IMR-90 (cell line): Measurements from ENCODE around the gene TNS1. TPM values are rescaled to one million over a fixed set of nuclear protein-coding genes. Genes with fewer than 3 reads are reported as not detected.
A peak's percentile ranks its signal among the peaks of the same experiment; 100 is the strongest.

Experiments used
- ATAC-seq: fragments of 200-7000 bp; cut with Tn5 transposase; 2 replicates; pipeline ENCODE4 v1.9.1; 2020; ENCODE audit warnings: low read depth, mild to moderate bottlenecking, moderate library complexity
- BruUV-seq: library from RNA; stranded (reverse); fragments of 400-500 nt; replicated peaks from 2 replicates; lab custom pipeline; 2021; lab: Mats Ljungman, UMichigan
- CTCF ChIA-PET: fragments of 300-600 bp; formaldehyde crosslinking; extraction: SDS; loops from one replicate; lab custom pipeline; 2021; ENCODE audit warnings: antibody characterized with exemption; lab: Yijun Ruan, JAX
- POLR2A ChIA-PET: fragments of 300-600 bp; sonication (Branson Sonifier 250); formaldehyde crosslinking; loops from one replicate; lab custom pipeline; 2022; ENCODE audit warnings: antibody characterized with exemption; ENCODE audit not compliant: unreplicated experiment; lab: Charles Lee
- DNase-seq: peaks from one replicate; pipeline ENCODE4 v3.0.0; 2013
- H2AFZ ChIP-seq: replicated peaks from 2 replicates; pipeline ENCODE3; 2013; ENCODE audit warnings: low read length, mild to moderate bottlenecking; ENCODE audit not compliant: poor library complexity
- H2AK5ac ChIP-seq: 2 replicates; pipeline ENCODE4 v1.6.1; 2013; ENCODE audit warnings: low read depth, low read length, inconsistent platforms
- H2AK9ac ChIP-seq: replicated peaks from 2 replicates; pipeline ENCODE3; 2013; ENCODE audit warnings: mild to moderate bottlenecking, low read depth, low read length, moderate library complexity; ENCODE audit not compliant: poor library complexity
- H2BK120ac ChIP-seq: 2 replicates; pipeline ENCODE4 v1.6.1; 2013; ENCODE audit warnings: low read depth, low read length, inconsistent platforms
- H2BK15ac ChIP-seq: 3 replicates; pipeline ENCODE4 v1.6.1; 2013; ENCODE audit warnings: low read depth, low read length, inconsistent platforms
- H2BK20ac ChIP-seq: 2 replicates; pipeline ENCODE4 v1.6.1; 2013; ENCODE audit warnings: low read depth, mild to moderate bottlenecking, inconsistent platforms, low read length, moderate library complexity
- H2BK5ac ChIP-seq: 2 replicates; pipeline ENCODE4 v1.6.1; 2013; ENCODE audit warnings: mild to moderate bottlenecking, low read depth, low read length, inconsistent platforms; ENCODE audit not compliant: poor library complexity, severe bottlenecking
- H3K14ac ChIP-seq: replicated peaks from 2 replicates; pipeline ENCODE4 v1.6.1; 2013; ENCODE audit warnings: low read depth, low read length, inconsistent platforms
- H3K18ac ChIP-seq: 2 replicates; pipeline ENCODE4 v1.6.1; 2013; ENCODE audit warnings: low read depth, low read length, control low read depth
- H3K23ac ChIP-seq: 2 replicates; pipeline ENCODE4 v1.6.1; 2013; ENCODE audit warnings: low read depth, low read length, inconsistent platforms
- H3K27ac ChIP-seq: 2 replicates; pipeline ENCODE4 v1.5.1; 2013; ENCODE audit warnings: mild to moderate bottlenecking, control low read depth, low read length; ENCODE audit not compliant: insufficient read depth
- H3K27me3 ChIP-seq: 2 replicates; pipeline ENCODE4 v1.6.1; 2013; ENCODE audit warnings: low read length; ENCODE audit not compliant: control insufficient read depth, insufficient read depth
- H3K36me3 ChIP-seq: 2 replicates; pipeline ENCODE4 v1.6.1; 2013; ENCODE audit warnings: low read length, mixed read lengths; ENCODE audit not compliant: control insufficient read depth, insufficient read depth
- H3K4ac ChIP-seq: 2 replicates; pipeline ENCODE4 v1.6.1; 2013; ENCODE audit warnings: low read depth, low read length, inconsistent platforms
- H3K4me1 ChIP-seq: 2 replicates; pipeline ENCODE4 v1.6.1; 2013; ENCODE audit warnings: low read length, mixed read lengths; ENCODE audit not compliant: control insufficient read depth, insufficient read depth
- H3K4me2 ChIP-seq: 2 replicates; pipeline ENCODE4 v1.6.1; 2013; ENCODE audit warnings: low read depth, mild to moderate bottlenecking, control low read depth, low read length, moderate library complexity
- H3K4me3 ChIP-seq: 2 replicates; pipeline ENCODE4 v1.5.1; 2013; ENCODE audit warnings: low read depth, mild to moderate bottlenecking, control low read depth, low read length, moderate library complexity; ENCODE audit not compliant: insufficient read depth
- H3K56ac ChIP-seq: 2 replicates; pipeline ENCODE4 v1.6.1; 2013; ENCODE audit warnings: low read length, inconsistent platforms; ENCODE audit not compliant: insufficient read depth; ENCODE audit errors: extremely low read depth
- H3K79me1 ChIP-seq, 2 experiments: 2 replicates each; pipeline ENCODE4 v1.6.1; 2013; ENCODE audit warnings: low read length in 2 of 2, inconsistent platforms in 1 of 2, low read depth in 1 of 2
- H3K9ac ChIP-seq: 2 replicates; pipeline ENCODE4 v1.6.1; 2013; ENCODE audit warnings: low read depth, low read length, control low read depth
- H3K9me1 ChIP-seq: 2 replicates; pipeline ENCODE4 v1.6.1; 2013; ENCODE audit warnings: low read length, inconsistent platforms; ENCODE audit not compliant: insufficient read depth
- H3K9me3 ChIP-seq: 2 replicates; pipeline ENCODE4 v1.6.1; 2013; ENCODE audit warnings: low read length; ENCODE audit not compliant: control insufficient read depth, insufficient read depth
- H4K20me1 ChIP-seq: 2 replicates; pipeline ENCODE4 v1.6.1; 2013; ENCODE audit warnings: low read length, inconsistent platforms; ENCODE audit not compliant: insufficient read depth
- H4K5ac ChIP-seq: 2 replicates; pipeline ENCODE4 v1.6.1; 2013; ENCODE audit warnings: mild to moderate bottlenecking, low read depth, low read length, control low read depth
- H4K8ac ChIP-seq, 2 experiments: 2 replicates each; pipeline ENCODE4 v1.6.1; 2013; ENCODE audit warnings: low read depth in 2 of 2, low read length in 2 of 2, control low read depth in 1 of 2, inconsistent platforms in 1 of 2
- H4K91ac ChIP-seq: 2 replicates; pipeline ENCODE4 v1.6.1; 2013; ENCODE audit warnings: low read depth, low read length, inconsistent platforms; ENCODE audit not compliant: insufficient read depth
- BHLHE40 ChIP-seq: fragments of 150-350 bp; IDR thresholded peaks from 2 replicates; pipeline ENCODE4 v1.6.1; 2016; ENCODE audit warnings: mild to moderate bottlenecking, low read depth, low read length
- CEBPB ChIP-seq: IDR thresholded peaks from 2 replicates; pipeline ENCODE4 v1.6.1; 2012; ENCODE audit warnings: low read depth, low read length, improper control_type of control experiment
- CHD1 ChIP-seq: IDR thresholded peaks from 2 replicates; pipeline ENCODE4 v1.6.1; 2012; ENCODE audit warnings: low read depth, low read length, improper control_type of control experiment
- CTCF ChIP-seq: conservative IDR thresholded peaks from 2 replicates; pipeline ENCODE4 v1.5.1; 2012; ENCODE audit warnings: mild to moderate bottlenecking, low read depth, low read length, improper control_type of control experiment
- FOS ChIP-seq: fragments of 150-350 bp; IDR thresholded peaks from 2 replicates; pipeline ENCODE4 v1.6.1; 2016; ENCODE audit warnings: low read depth, low read length
- MAFK ChIP-seq: IDR thresholded peaks from 2 replicates; pipeline ENCODE4 v1.6.1; 2012; ENCODE audit warnings: low read depth, low read length, improper control_type of control experiment
- MAZ ChIP-seq: IDR thresholded peaks from 2 replicates; pipeline ENCODE4 v1.6.1; 2012; ENCODE audit warnings: low read depth, mild to moderate bottlenecking, low read length, improper control_type of control experiment, moderate library complexity, borderline replicate concordance
- MXI1 ChIP-seq: IDR thresholded peaks from 2 replicates; pipeline ENCODE4 v1.6.1; 2012; ENCODE audit warnings: low read depth, mild to moderate bottlenecking, low read length, moderate library complexity, borderline replicate concordance
- NFE2L2 ChIP-seq: fragments of 150-350 bp; IDR thresholded peaks from 2 replicates; pipeline ENCODE4 v1.6.1; 2016; ENCODE audit warnings: low read depth, mild to moderate bottlenecking, low read length
- POLR2A ChIP-seq: IDR thresholded peaks from 2 replicates; pipeline ENCODE4 v1.6.1; 2012; ENCODE audit warnings: mild to moderate bottlenecking, low read depth, low read length
- RAD21 ChIP-seq: IDR thresholded peaks from 2 replicates; pipeline ENCODE4 v1.6.1; 2012; ENCODE audit warnings: low read length, improper control_type of control experiment
- RCOR1 ChIP-seq: IDR thresholded peaks from 2 replicates; pipeline ENCODE4 v1.6.1; 2012; ENCODE audit warnings: mild to moderate bottlenecking, low read length, improper control_type of control experiment; ENCODE audit not compliant: insufficient replicate concordance
- RFX5 ChIP-seq: IDR thresholded peaks from 2 replicates; pipeline ENCODE4 v1.8.0; 2012; ENCODE audit warnings: low read depth, mild to moderate bottlenecking, low read length, moderate library complexity
- WGBS, 2 experiments: methylation state at CpG; one replicate each; pipeline versions ENCODE4 v1.1.5 to v1.1.7; 2013; ENCODE audit warnings: missing lambda C conversion rate in 2 of 2; ENCODE audit not compliant: insufficient read length in 1 of 2; ENCODE audit errors: extremely low coverage in 2 of 2; 5-methylcytosine and 5-hydroxymethylcytosine counted together
- dilution Hi-C: fragments of 300-500 bp; cut with HindIII; formaldehyde crosslinking; loops from one replicate; pipeline ENCODE4 v1.14.3; 2018; ENCODE audit warnings: low sequenced_read_pairs; ENCODE audit not compliant: unreplicated experiment
- in situ Hi-C: fragments of 300-500 bp; cut with MboI; formaldehyde crosslinking; loops from 3 replicates; pipeline ENCODE4 v1.14.3; 2019; ENCODE audit warnings: low sequenced_read_pairs, inconsistent platforms, mixed read lengths
- intact Hi-C: fragments of 100-400 bp; cut with micrococcal nuclease; formaldehyde crosslinking; loops from 2 replicates; pipeline ENCODE4 v1.10.0; 2022
- polyA plus RNA-seq, 3 experiments: library from polyadenylated mRNA; depleted of rRNA; stranded (reverse); fragments of >200 nt; gene quantifications; 2 replicates each; pipeline ENCODE4 v1.2.3, GENCODE V29; 2012; ENCODE audit warnings: low replicate concordance in 1 of 3
- total RNA-seq: library from RNA; depleted of rRNA; stranded (reverse); fragments of >200 nt; gene quantifications from 2 replicates; pipeline ENCODE4 v1.2.3, GENCODE V29; 2012
- TF ChIP-seq, protein P1 (sequence below): fragments of 150-350 bp; IDR thresholded peaks from 2 replicates; pipeline ENCODE4 v1.6.1; 2017; ENCODE audit warnings: mild to moderate bottlenecking, antibody characterized with exemption, low read length, low read depth

The TNS1 gene
- total and polyA plus RNA-seq, 2 of the 4 experiments (the other 2 are of a cell fraction), result 41.1 to 45.2 TPM

GRCh38 chr2:217875556-217876252, 127.1 kb downstream of the TNS1 start:
- peak overlapping the region; percentile 36 for H2BK5ac ChIP-seq
- POLR2A ChIA-PET, result no interaction called here
- 100% methylated on average over 1 of the region's 4 CpGs; no CpG with 5 or more reads in 1 of the 2 experiments for WGBS, 2 experiments
- peak; percentile 77 for ATAC-seq
- DNase-seq, result peak; percentile 57
- H3K9ac ChIP-seq, result no peak overlapping the region
- intact Hi-C loops (no loop called here), in situ Hi-C loops (no loop called here), dilution Hi-C loops (no loop called here)
- no peak overlapping the region for H2AFZ ChIP-seq
- H4K8ac ChIP-seq, result no peak overlapping the region
- no peak overlapping the region for H3K14ac ChIP-seq
- H2AK5ac ChIP-seq, result no peak overlapping the region; the same call in 1 of the 2 replicates
- H4K20me1 ChIP-seq, result peaks cover 17% of the 10 kb centered on the region
- H3K27ac ChIP-seq, result no peak overlapping the region
- no TSS peak for BruUV-seq
- H4K5ac ChIP-seq, result no peak overlapping the region
- no peak overlapping the region for H4K91ac ChIP-seq
- CTCF ChIA-PET, result no interaction called here
- H2AK9ac ChIP-seq, result peak overlapping the region; percentile 42
- no peak overlapping the region; the same call in 2 of the 3 replicates for H2BK15ac ChIP-seq
- TF ChIP-seq BHLHE40 (no peak), RAD21 (no peak), CHD1 (no peak), MAZ (peak; percentile 30; the same call in 1 of the 2 replicates), CEBPB (peak; percentile 51), FOS (0 out of 2 replicates have a peak, but pooled peaks have one; percentile 14), MXI1 (no peak), CTCF (no peak), NFE2L2 (no peak), RCOR1 (no peak), MAFK (no peak), POLR2A (no peak), RFX5 (no peak)
- TF ChIP-seq, protein P1, sequence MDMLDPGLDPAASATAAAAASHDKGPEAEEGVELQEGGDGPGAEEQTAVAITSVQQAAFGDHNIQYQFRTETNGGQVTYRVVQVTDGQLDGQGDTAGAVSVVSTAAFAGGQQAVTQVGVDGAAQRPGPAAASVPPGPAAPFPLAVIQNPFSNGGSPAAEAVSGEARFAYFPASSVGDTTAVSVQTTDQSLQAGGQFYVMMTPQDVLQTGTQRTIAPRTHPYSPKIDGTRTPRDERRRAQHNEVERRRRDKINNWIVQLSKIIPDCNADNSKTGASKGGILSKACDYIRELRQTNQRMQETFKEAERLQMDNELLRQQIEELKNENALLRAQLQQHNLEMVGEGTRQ, result no peak
- no peaks in the 10 kb centered on the region for H3K27me3 ChIP-seq
- H3K9me1 ChIP-seq, result peaks cover 3% of the 10 kb centered on the region
- H3K4me1 ChIP-seq, result peaks cover 8% of the 10 kb centered on the region
- no peak overlapping the region; the same call in 1 of the 2 replicates for H3K4ac ChIP-seq
- no peak overlapping the region for H2BK20ac ChIP-seq
- no peaks in the 10 kb centered on the region for H3K9me3 ChIP-seq
- no peak overlapping the region for H2BK120ac ChIP-seq
- peaks cover 61% of the 10 kb centered on the region for H3K36me3 ChIP-seq
- no peak overlapping the region for H3K23ac ChIP-seq
- no peak overlapping the region for H3K56ac ChIP-seq
- no peak overlapping the region for H3K4me3 ChIP-seq
- H3K18ac ChIP-seq, result no peak overlapping the region
- no peak overlapping the region for H3K4me2 ChIP-seq
- H3K79me1 ChIP-seq, result peaks cover 16 to 52% of the 10 kb centered on the region in 2 experiments; a peak in 3 of 4 replicates
